C4-2B (cell line): ENCODE data around the gene SUSD4.
"Not testable (repeated sequence)": the region's sequence is repeated elsewhere in the genome, so short reads cannot be mapped to it uniquely, and the experiment has no call there.

ENCODE experiments used
- H3K27ac ChIP-seq: fragments of 450-650 bp; 2 replicates; pipeline ENCODE4 v1.5.1; 2017
- CTCF ChIP-seq: fragments of 450-650 bp; conservative IDR thresholded peaks from 2 replicates; pipeline ENCODE4 v1.5.1; 2017; ENCODE audit warnings: mild to moderate bottlenecking
- ZFX ChIP-seq: fragments of 450-650 bp; IDR thresholded peaks from 2 replicates; pipeline ENCODE4 v1.6.1; 2017

SUSD4 gene

GRCh38 chr1:223260712-223261111, 103.3 kb downstream of the SUSD4 start:
- TF ChIP-seq CTCF, result no peak
- no peak for TF ChIP-seq ZFX
- no peak overlapping the region for H3K27ac ChIP-seq

- no peak overlapping the region for H3K27ac ChIP-seq
- no peak for TF ChIP-seq CTCF
- TF ChIP-seq ZFX, result no peak
These were observed 104.5 kb downstream of the SUSD4 start for GRCh38 chr1:223259462-223259861.

GRCh38 chr1:223258751-223259198, 105.2 kb downstream of the SUSD4 start:
- TF ChIP-seq CTCF, result no peak
- TF ChIP-seq ZFX, result no peak
- H3K27ac ChIP-seq, result no peak overlapping the region

GRCh38 chr1:223257856-223258550, 106.0 kb downstream of the SUSD4 start:
- no peak overlapping the region for H3K27ac ChIP-seq
- TF ChIP-seq CTCF, result no peak

- no peak for TF ChIP-seq ZFX
- no peak for TF ChIP-seq CTCF
- H3K27ac ChIP-seq, result no peak overlapping the region
These were observed 107.9 kb downstream of the SUSD4 start for GRCh38 chr1:223256034-223256433.

- TF ChIP-seq ZFX, result no peak
- no peak for TF ChIP-seq CTCF
These were observed 110.1 kb downstream of the SUSD4 start for GRCh38 chr1:223253916-223254315.

GRCh38 chr1:223251387-223251786, 112.6 kb downstream of the SUSD4 start:
- not testable (repeated sequence) for H3K27ac ChIP-seq

More at GRCh38 chr1:223253916-223254315, 110.1 kb downstream of the SUSD4 start:
- no peak overlapping the region for H3K27ac ChIP-seq

GRCh38 chr1:223250632-223251015, 113.4 kb downstream of the SUSD4 start:
- no peak overlapping the region for H3K27ac ChIP-seq
- TF ChIP-seq CTCF, result no peak
- TF ChIP-seq ZFX, result no peak
